ENCODE measurements around the gene MMP28.

GRCh38 chr17:35749560-35750412 lies 45.7 kb downstream of the MMP28 start:
- TF ChIP-seq CTCF (conservative IDR thresholded peaks at IDR 0.05) (no peak), EZH2 (IDR thresholded peaks at IDR 0.05; ENCODE audit: low read depth) (no peak)
